Neural progenitor cell (in vitro differentiated cells): ENCODE data around the gene ISL2.
A peak's percentile ranks its signal among the peaks of the same experiment; 100 is the strongest.

Source experiments
- CTCF ChIP-seq: fragments of 200-600 bp; sonication (generic); IDR thresholded peaks from 2 replicates; pipeline ENCODE4 v1.5.1; 2017; ENCODE audit warnings: antibody characterized with exemption, mild to moderate bottlenecking
- EZH2 ChIP-seq: fragments of 200-600 bp; sonication (generic); IDR thresholded peaks from 2 replicates; pipeline ENCODE4 v1.6.1; 2017; ENCODE audit warnings: antibody characterized with exemption, mild to moderate bottlenecking, moderate library complexity
- EZH2phosphoT487 ChIP-seq: fragments of 200-600 bp; sonication (generic); IDR thresholded peaks from 2 replicates; pipeline ENCODE4 v1.6.1; 2017; ENCODE audit warnings: antibody characterized with exemption

GRCh38 chr15:76344893-76345582, 8.5 kb downstream of the ISL2 start:
- TF ChIP-seq CTCF (no peak), EZH2phosphoT487 (peak; percentile 3), EZH2 (peak; percentile 67)
